IPS DF 19.7 (cell line): Measurements from ENCODE around the gene VWDE.
"Not testable (repeated sequence)": the region's sequence is repeated elsewhere in the genome, so short reads cannot be mapped to it uniquely, and the experiment has no call there.

Source experiments
- DNase-seq: peaks from one replicate; pipeline ENCODE4 v3.0.0-alpha.2; 2013; ENCODE audit warnings: low read depth, low spot score

VWDE gene

GRCh38 chr7:12401538-12402364 is 1.9 kb downstream of the VWDE start:
- no peak for DNase-seq

DNA sequence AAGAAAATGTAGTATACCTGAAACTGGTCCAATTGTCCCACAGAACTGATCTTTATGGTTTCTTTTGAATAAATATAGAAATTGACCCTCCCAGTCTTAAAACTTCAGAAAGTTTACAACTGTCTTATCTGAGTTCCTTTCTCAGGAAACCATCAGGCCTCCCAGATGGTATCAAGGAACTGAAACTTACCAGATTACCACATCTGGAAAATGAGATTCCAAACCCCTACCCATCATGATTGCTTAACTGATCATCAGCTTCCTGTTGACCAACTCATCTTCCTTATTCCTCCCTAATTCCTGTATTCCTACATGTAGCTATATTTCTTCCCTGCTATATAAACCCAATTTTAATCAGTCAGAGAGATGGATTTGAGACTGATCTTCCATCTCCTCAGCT is 5.5 kb downstream of the VWDE start:
- no peak for DNase-seq

- DNase-seq, result no peak
Observed at GRCh38 chr7:12397671-12398070, 6.0 kb downstream of the VWDE start.

DNA sequence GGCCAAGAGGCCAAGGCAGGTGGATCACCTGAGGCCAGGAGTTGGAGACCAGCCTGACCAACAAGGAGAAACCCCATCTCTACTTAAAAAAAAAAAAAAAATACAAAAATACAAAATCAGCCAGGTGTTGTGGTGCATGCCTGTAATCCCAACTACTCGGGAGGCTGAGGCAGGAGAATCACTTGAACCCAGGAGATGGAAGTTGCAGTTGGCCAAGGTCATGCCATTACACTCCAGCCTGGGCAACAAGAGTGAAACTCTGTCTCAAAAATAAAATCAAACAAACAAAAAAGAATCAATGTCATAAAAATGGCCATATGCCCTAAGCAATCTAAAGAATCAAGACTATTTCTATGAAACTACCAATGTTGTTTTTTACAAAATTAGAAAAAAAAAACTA is 7.0 kb downstream of the VWDE start:
- DNase-seq, result not testable (repeated sequence)

- DNase-seq, result no peak
Observed at GRCh38 chr7:12391922-12392615, 11.6 kb downstream of the VWDE start.

DNA sequence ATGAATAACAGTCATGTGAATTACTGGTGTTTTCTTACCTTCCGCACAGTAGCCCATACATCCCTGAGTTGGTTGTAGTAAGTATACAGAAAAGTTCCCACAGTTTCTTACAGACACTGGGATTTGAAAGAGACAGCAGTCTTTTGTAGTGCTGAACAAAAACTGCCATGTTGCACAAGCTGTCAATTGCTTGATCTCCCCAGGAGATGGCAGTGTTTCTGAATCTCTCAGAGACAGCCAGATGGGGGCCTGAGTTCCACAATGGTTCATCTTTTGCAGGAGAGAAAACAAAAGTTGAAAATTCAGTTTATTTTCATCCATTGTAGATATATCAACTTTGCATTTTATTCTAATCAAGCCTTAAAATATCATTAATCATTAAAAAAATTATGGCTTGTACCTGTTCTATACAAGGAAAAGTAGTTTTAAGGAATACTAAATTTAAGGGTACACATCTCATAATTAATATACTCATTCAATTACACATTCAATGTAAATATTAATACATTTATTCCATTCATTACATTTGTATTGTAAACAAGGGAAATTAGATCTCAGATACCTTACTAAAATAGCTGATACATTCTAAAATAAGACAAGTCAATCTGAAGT is 14.5 kb downstream of the VWDE start:
- DNase-seq, result no peak

DNA sequence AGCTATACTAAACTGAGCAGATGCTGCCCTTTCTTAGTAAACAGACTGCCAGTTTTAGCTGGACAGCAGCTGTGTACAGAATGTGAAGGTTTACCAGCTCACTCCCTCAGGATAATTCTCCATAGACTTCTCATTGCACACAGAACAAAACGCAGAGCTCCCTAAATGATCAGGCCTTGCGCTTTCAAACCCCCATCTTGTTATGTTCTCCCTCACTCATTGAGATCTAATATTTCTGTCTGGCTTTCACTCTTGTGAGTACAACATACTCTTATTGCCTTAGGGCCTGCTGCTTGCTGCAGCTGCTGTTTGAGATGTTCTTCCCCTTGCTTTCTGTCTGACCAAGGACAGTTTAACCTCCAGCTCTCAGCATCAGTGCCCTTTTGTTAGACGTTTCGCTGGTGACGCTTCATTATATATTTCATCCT is 17.3 kb downstream of the VWDE start:
- no peak for DNase-seq

DNA sequence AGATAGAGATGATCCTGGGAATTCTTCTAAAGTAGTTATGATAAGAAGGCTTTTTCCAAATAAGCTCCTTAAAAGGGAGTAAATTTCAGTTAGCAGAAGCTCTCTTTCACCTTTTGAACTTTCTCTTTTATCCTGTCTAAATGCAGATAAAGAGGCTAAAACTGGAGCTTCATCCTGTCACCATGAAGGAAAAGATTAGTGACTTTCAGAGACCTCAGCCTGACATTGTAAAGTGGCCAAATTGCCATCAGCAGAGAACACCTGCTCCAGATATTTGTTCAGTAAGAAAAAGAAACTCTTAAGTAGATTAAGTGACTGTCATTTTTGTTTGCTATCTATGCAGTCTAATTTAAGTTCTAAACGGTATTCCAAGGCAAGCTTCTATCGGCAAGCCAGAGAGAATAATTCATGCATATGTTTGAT is 18.3 kb downstream of the VWDE start:
- DNase-seq, result no peak

DNA sequence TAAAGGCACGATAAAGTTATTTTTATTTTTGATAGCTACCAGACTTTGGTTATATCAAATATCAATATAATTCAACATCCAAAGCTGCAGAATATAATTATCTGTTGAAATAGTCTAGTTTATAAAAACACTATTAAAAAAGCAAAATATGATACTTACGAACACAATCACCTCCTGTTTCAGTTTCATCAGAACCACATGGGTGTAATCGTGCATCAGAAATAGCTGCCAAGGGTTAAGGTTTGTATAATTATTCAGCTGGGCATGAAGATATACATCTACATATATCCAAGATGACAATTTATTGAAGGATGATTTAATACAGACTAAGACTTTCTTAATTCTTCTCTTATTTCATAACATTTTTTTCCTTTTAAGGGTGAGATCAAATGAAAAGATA is 20.3 kb downstream of the VWDE start:
- DNase-seq, result no peak

DNA sequence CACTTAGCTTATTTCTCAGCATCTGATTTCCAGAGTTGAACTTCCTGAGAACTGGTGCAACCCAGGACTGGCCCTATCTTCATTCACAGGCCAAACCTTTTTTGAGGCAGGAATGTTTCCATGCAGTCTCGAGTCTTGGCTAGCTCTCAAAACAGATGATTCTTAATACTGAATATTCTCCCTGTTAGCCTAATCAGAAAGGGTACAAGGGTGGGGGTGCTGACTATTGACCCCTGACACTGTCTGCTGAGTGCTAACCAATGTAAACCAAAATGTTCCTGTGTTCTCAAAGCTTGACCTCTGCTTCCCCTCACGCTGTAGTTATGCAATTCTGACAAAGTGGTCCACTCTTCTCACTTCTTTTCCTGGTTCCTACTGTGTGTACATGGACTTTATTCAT is 25.3 kb downstream of the VWDE start:
- no peak for DNase-seq

- no peak for DNase-seq
Observed at GRCh38 chr7:12377406-12377805, 26.3 kb downstream of the VWDE start.

- no peak for DNase-seq
Observed at GRCh38 chr7:12373580-12374263, 29.9 kb downstream of the VWDE start.

GRCh38 chr7:12370249-12370648 is 33.4 kb downstream of the VWDE start:
- DNase-seq, result no peak

DNA sequence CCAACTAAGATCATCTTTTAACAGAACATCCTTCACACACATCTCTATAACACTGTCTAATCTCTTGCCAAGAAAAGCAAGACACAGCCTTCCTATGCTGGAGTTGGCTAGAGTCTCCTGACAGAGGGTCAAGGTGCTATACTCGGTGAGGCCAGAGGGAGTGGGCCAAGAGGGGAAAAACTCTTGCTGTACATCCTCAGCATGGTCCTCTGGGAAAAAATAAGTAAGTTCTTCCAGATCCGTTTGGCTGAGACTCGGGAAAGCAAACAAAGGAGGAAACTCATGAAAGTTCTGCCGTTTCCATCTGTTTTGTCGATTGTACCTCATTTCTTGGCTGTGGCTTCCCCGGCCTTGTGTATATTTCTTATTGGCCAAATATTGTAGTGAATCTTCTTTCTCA is 33.9 kb downstream of the VWDE start:
- DNase-seq, result no peak

DNA sequence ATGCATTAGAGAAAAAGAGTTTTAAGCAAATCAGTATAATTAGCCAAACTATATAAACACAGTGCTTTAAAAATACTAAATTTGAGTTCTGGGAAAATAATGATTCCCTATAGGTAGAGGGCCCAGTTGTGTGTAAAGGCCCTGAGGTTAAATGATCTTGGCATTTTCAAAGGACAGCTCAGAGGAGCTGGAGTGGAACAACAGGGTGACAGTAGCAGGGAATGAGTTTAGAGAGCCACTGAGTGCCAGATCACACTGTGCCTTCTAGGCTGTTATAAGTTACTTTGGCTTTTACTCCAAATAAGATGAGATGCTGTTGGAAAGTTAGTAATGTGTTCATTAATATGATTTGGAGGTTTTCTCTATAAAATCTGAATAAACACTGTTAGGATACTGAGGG is 34.6 kb downstream of the VWDE start:
- DNase-seq, result no peak

GRCh38 chr7:12360948-12361347 is 42.7 kb downstream of the VWDE start:
- no peak for DNase-seq

- no peak for DNase-seq
Observed at GRCh38 chr7:12358694-12359093, 45.0 kb downstream of the VWDE start.

- no peak for DNase-seq
Observed at GRCh38 chr7:12357508-12357907, 46.2 kb downstream of the VWDE start.

GRCh38 chr7:12351843-12352242 is 51.8 kb downstream of the VWDE start:
- DNase-seq, result no peak

DNA sequence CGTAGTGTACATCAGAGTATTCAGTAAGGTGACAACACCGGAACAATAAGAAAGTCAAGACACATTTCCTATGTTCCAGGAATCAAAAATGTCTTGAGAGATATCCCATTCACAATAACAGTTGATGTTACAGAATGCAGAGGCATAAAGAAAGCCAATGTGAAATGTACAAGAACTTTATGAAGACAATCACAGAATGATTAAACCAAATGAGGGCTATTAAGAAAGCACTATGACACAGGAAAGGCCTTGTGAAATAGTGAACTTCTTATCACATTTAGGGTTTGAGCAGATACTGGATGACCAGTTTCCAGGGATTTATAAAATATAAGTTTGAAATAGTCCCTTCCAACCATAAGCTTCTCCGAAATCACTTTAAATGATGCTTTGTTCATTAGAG is 52.7 kb downstream of the VWDE start:
- DNase-seq, result no peak

GRCh38 chr7:12337095-12337494 is 66.6 kb downstream of the VWDE start:
- no peak for DNase-seq
